H9 (cell line): ENCODE results near the gene XXYLT1. TPM values are rescaled to one million over a fixed set of nuclear protein-coding genes. Genes with fewer than 3 reads are reported as not detected.

ENCODE experiments used
- DNase-seq: peaks from one replicate; pipeline ENCODE4 v3.0.0-alpha.2; 2017
- H2AFZ ChIP-seq: one replicate; pipeline ENCODE4 v1.6.1; 2013; ENCODE audit warnings: mild to moderate bottlenecking, low read length, control low read depth, moderate library complexity
- H2AK5ac ChIP-seq: 2 replicates; pipeline ENCODE4 v1.6.1; 2013; ENCODE audit warnings: low read length, control low read depth, mixed read lengths; ENCODE audit not compliant: insufficient read length
- H2BK120ac ChIP-seq: one replicate; pipeline ENCODE4 v1.6.1; 2013; ENCODE audit warnings: low read depth, mild to moderate bottlenecking, low read length, control low read depth, inconsistent platforms; ENCODE audit not compliant: poor library complexity, severe bottlenecking
- H2BK12ac ChIP-seq: 2 replicates; pipeline ENCODE4 v1.6.1; 2013; ENCODE audit warnings: low read length, control low read depth, mixed read lengths, low read depth; ENCODE audit not compliant: insufficient read length
- H2BK15ac ChIP-seq: 2 replicates; pipeline ENCODE4 v1.6.1; 2013; ENCODE audit warnings: low read depth, low read length, control low read depth
- H2BK20ac ChIP-seq: one replicate; pipeline ENCODE4 v1.6.1; 2013; ENCODE audit warnings: low read depth, mild to moderate bottlenecking, low read length, control low read depth, inconsistent platforms; ENCODE audit not compliant: poor library complexity, severe bottlenecking
- H2BK5ac ChIP-seq: 2 replicates; pipeline ENCODE4 v1.6.1; 2013; ENCODE audit warnings: low read length, control low read depth, mixed read lengths; ENCODE audit not compliant: insufficient read length
- H3K14ac ChIP-seq: 2 replicates; pipeline ENCODE4 v1.6.1; 2013; ENCODE audit warnings: low read length, control low read depth; ENCODE audit not compliant: insufficient read depth
- H3K18ac ChIP-seq: 2 replicates; pipeline ENCODE4 v1.6.1; 2013; ENCODE audit warnings: low read depth, mild to moderate bottlenecking, mixed read lengths, low read length, control low read depth; ENCODE audit not compliant: insufficient read length
- H3K23ac ChIP-seq: 2 replicates; pipeline ENCODE4 v1.6.1; 2013; ENCODE audit warnings: low read length, control low read depth, mixed read lengths, low read depth; ENCODE audit not compliant: insufficient read length
- H3K23me2 ChIP-seq: 2 replicates; pipeline ENCODE4 v1.6.1; 2013; ENCODE audit warnings: low read depth, mild to moderate bottlenecking, mixed read lengths, low read length, control low read depth; ENCODE audit not compliant: insufficient read length, poor library complexity, severe bottlenecking
- H3K27ac ChIP-seq: 2 replicates; pipeline ENCODE4 v1.5.1; 2013; ENCODE audit warnings: low read length, control low read depth, mixed read lengths, low read depth; ENCODE audit not compliant: insufficient read length
- H3K27me3 ChIP-seq: 2 replicates; pipeline ENCODE4 v1.6.1; 2013; ENCODE audit warnings: low read length, control low read depth, inconsistent platforms; ENCODE audit not compliant: insufficient read depth
- H3K4ac ChIP-seq: 2 replicates; pipeline ENCODE4 v1.6.1; 2013; ENCODE audit warnings: low read depth, mild to moderate bottlenecking, control low read depth, inconsistent platforms, low read length, moderate library complexity
- H3K4me1 ChIP-seq: 2 replicates; pipeline ENCODE4 v1.6.1; 2013; ENCODE audit warnings: low read length, control low read depth, inconsistent platforms; ENCODE audit not compliant: insufficient read depth
- H3K4me2 ChIP-seq: 2 replicates; pipeline ENCODE4 v1.6.1; 2013; ENCODE audit warnings: low read length, control low read depth, mixed read lengths; ENCODE audit not compliant: insufficient read length, insufficient read depth
- H3K56ac ChIP-seq: 2 replicates; pipeline ENCODE4 v1.6.1; 2013; ENCODE audit warnings: low read depth, mild to moderate bottlenecking, mixed read lengths, low read length, control low read depth; ENCODE audit not compliant: insufficient read length
- H3K79me1 ChIP-seq: 2 replicates; pipeline ENCODE4 v1.6.1; 2013; ENCODE audit warnings: low read depth, mild to moderate bottlenecking, moderate library complexity, low read length, control low read depth, inconsistent platforms; ENCODE audit not compliant: insufficient read depth, poor library complexity, severe bottlenecking
- H3K79me2 ChIP-seq: 2 replicates; pipeline ENCODE4 v1.6.1; 2013; ENCODE audit warnings: low read length, control low read depth, inconsistent platforms; ENCODE audit not compliant: insufficient read depth
- H3K9ac ChIP-seq: 2 replicates; pipeline ENCODE4 v1.6.1; 2013; ENCODE audit warnings: low read length, control low read depth, mixed read lengths; ENCODE audit not compliant: insufficient read length; ENCODE audit errors: extremely low read depth
- H3K9me3 ChIP-seq: one replicate; pipeline ENCODE4 v1.6.1; 2013; ENCODE audit warnings: low read depth, low read length, inconsistent platforms; ENCODE audit not compliant: control insufficient read depth
- H3T11ph ChIP-seq: one replicate; pipeline ENCODE4 v1.6.1; 2013; ENCODE audit warnings: mild to moderate bottlenecking, low read length, control low read depth, inconsistent platforms
- H4K20me1 ChIP-seq: one replicate; pipeline ENCODE4 v1.6.1; 2013; ENCODE audit not compliant: control insufficient read depth, insufficient read length, insufficient read depth
- H4K5ac ChIP-seq: 2 replicates; pipeline ENCODE4 v1.6.1; 2013; ENCODE audit warnings: low read depth, mild to moderate bottlenecking, mixed read lengths, low read length, control low read depth; ENCODE audit not compliant: insufficient read length
- H4K8ac ChIP-seq: replicated peaks from 2 replicates; pipeline ENCODE4 v1.6.1; 2013; ENCODE audit warnings: low read length, control low read depth, mixed read lengths, low read depth; ENCODE audit not compliant: insufficient read length
- H4K91ac ChIP-seq: 2 replicates; pipeline ENCODE4 v1.6.1; 2013; ENCODE audit warnings: low read depth, mild to moderate bottlenecking, moderate library complexity, mixed read lengths, low read length, control low read depth; ENCODE audit not compliant: insufficient read length
- H3K27ac Mint-ChIP-seq, 3 experiments: 2 replicates in 2 of 3; 3 replicates in 1 of 3; pipeline ENCODE4 v1.8.0; 2020 to 2021; ENCODE audit warnings: mixed read lengths in 3 of 3, mild to moderate bottlenecking in 1 of 3, moderate library complexity in 1 of 3
- H3K27me3 Mint-ChIP-seq: 2 replicates; pipeline ENCODE4 v1.8.0; 2021; ENCODE audit warnings: low read depth, mild to moderate bottlenecking, moderate library complexity, mixed read lengths
- H3K36me3 Mint-ChIP-seq, 3 experiments: 2 replicates in 2 of 3; 3 replicates in 1 of 3; pipeline ENCODE4 v1.8.0; 2020 to 2021; ENCODE audit warnings: low read depth in 3 of 3, mixed read lengths in 3 of 3; ENCODE audit not compliant: insufficient read depth in 1 of 3
- H3K4me1 Mint-ChIP-seq, 2 experiments: 2 replicates each; pipeline ENCODE4 v1.8.0; 2020; ENCODE audit warnings: mixed read lengths in 2 of 2
- H3K4me3 Mint-ChIP-seq, 2 experiments: 2 replicates in 1 of 2; 3 replicates in 1 of 2; pipeline ENCODE4 v1.8.0; 2020 to 2021; ENCODE audit warnings: mild to moderate bottlenecking in 2 of 2, mixed read lengths in 2 of 2, moderate library complexity in 1 of 2
- H3K9me3 Mint-ChIP-seq, 2 experiments: 2 replicates in 1 of 2; 3 replicates in 1 of 2; pipeline ENCODE4 v1.8.0; 2020; ENCODE audit warnings: mild to moderate bottlenecking in 2 of 2, mixed read lengths in 2 of 2, moderate library complexity in 1 of 2
- WGBS: extraction: QIAGEN DNeasy Blood & Tissue Kit; methylation state at CpG from one replicate; pipeline ENCODE4 v1.1.7; 2013; ENCODE audit warnings: missing lambda C conversion rate, low lambda C conversion rate, mixed read lengths; ENCODE audit not compliant: insufficient read length; ENCODE audit errors: extremely low coverage; 5-methylcytosine and 5-hydroxymethylcytosine counted together
- total RNA-seq: library from RNA; stranded (reverse); gene quantifications from 2 replicates; pipeline ENCODE4 v1.2.1, GENCODE V29; 2021
- TF ChIP-seq, protein P1 (sequence below): fragments of 200-600 bp; sonication (generic); conservative IDR thresholded peaks from 3 replicates; pipeline ENCODE4 v1.8.0; 2021; ENCODE audit warnings: antibody characterized with exemption, mild to moderate bottlenecking

The XXYLT1 gene
- total RNA-seq, 1 experiment from 2014 or later: 22.7 TPM

DNA sequence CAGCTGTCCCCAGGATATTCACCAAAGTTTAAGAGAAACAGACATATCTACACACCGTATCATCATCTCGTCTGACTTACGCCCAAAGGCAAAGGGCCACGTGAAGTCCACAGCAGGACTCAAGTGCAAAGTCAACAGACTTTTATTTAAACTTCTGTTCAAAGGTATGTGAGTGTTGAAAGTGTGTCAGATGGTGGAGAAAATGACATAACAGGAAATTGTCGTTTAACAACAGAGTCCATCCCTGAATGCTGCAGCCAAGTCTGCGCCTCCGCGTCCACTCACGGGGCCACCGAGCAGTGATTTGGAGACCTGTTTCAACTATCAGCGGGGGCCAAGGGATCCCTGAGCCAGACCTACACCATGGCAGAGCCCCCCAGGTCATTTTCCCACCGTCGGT is 165.6 kb downstream of the XXYLT1 start:
- Histone ChIP-seq H3K18ac (no peak overlapping the region), H4K5ac (no peak overlapping the region), H2AK5ac (no peak overlapping the region), H4K8ac (no peak overlapping the region), H2BK20ac (no peak overlapping the region), H3K23ac (no peak overlapping the region), H3K23me2 (peaks cover 3% of the 10 kb centered on the region), H3K9ac (no peak overlapping the region), H2BK5ac (no peak overlapping the region), H3K14ac (no peak overlapping the region), H3K27ac (no peak overlapping the region), H4K91ac (no peak overlapping the region), H3K27me3 (no peaks in the 10 kb centered on the region), H2BK120ac (no peak overlapping the region), H3K79me2 (no peaks in the 10 kb centered on the region; the same call in 1 of the 2 replicates), H4K20me1 (no peaks in the 10 kb centered on the region), H3K4me1 (no peaks in the 10 kb centered on the region; the same call in 1 of the 2 replicates), H3K56ac (no peak overlapping the region), H3K9me3 (no peaks in the 10 kb centered on the region), H2BK12ac (no peak overlapping the region), H3K4ac (no peak overlapping the region), H2BK15ac (no peak overlapping the region), H3K4me2 (no peak overlapping the region), H3K79me1 (no peaks in the 10 kb centered on the region), H3T11ph (no peak overlapping the region), H2AFZ (no peak overlapping the region)
- Mint-ChIP-seq H3K4me1 (peaks cover 16 to 21% of the 10 kb centered on the region in 2 experiments), H3K27me3 (peaks cover 1% of the 10 kb centered on the region; the same call in 1 of the 2 replicates), H3K9me3 (no peaks in the 10 kb centered on the region), H3K4me3 (no peak overlapping the region), H3K36me3 (peaks cover 0 to 2% (median 0%) of the 10 kb centered on the region in 3 experiments; a peak in 3 of 7 replicates), H3K27ac (no peak overlapping the region)
- no peak for DNase-seq
- TF ChIP-seq, protein P1, sequence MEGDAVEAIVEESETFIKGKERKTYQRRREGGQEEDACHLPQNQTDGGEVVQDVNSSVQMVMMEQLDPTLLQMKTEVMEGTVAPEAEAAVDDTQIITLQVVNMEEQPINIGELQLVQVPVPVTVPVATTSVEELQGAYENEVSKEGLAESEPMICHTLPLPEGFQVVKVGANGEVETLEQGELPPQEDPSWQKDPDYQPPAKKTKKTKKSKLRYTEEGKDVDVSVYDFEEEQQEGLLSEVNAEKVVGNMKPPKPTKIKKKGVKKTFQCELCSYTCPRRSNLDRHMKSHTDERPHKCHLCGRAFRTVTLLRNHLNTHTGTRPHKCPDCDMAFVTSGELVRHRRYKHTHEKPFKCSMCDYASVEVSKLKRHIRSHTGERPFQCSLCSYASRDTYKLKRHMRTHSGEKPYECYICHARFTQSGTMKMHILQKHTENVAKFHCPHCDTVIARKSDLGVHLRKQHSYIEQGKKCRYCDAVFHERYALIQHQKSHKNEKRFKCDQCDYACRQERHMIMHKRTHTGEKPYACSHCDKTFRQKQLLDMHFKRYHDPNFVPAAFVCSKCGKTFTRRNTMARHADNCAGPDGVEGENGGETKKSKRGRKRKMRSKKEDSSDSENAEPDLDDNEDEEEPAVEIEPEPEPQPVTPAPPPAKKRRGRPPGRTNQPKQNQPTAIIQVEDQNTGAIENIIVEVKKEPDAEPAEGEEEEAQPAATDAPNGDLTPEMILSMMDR: no peak
- WGBS: no CpG with 5 or more reads among the region's 13 CpGs
